Transverse colon (tissue), 4 donors: Measurements from ENCODE around the gene PRPF39.

Experiments
- EP300 ChIP-seq: sonication (generic); formaldehyde crosslinking; IDR thresholded peaks from one replicate; pipeline ENCODE4 v1.6.1; 2017; ENCODE audit warnings: antibody characterized with exemption, low read depth
- POLR2A ChIP-seq: fragments of 450-650 bp; IDR thresholded peaks from one replicate; pipeline ENCODE4 v1.6.1; 2016; ENCODE audit warnings: antibody characterized with exemption, mild to moderate bottlenecking, moderate library complexity
- POLR2AphosphoS5 ChIP-seq, 3 donors: sonication (generic); formaldehyde crosslinking; IDR thresholded peaks; one replicate each; pipeline ENCODE4 v1.6.1; 2016; ENCODE audit warnings: antibody characterized with exemption in 3 of 3
- TF ChIP-seq, protein P1 (sequence below), 5 experiments: fragments of 200-600 bp in 3 of 5; fragments of 450-650 bp in 2 of 5; sonication (generic) in 3 of 5; IDR thresholded peaks; 1 replicate in 2 of 5; 2 replicates in 3 of 5; pipeline ENCODE4 v1.5.1; 2016 to 2017; ENCODE audit warnings: antibody characterized with exemption in 5 of 5, inconsistent platforms in 3 of 5, mild to moderate bottlenecking in 2 of 5, moderate library complexity in 1 of 5

DNA sequence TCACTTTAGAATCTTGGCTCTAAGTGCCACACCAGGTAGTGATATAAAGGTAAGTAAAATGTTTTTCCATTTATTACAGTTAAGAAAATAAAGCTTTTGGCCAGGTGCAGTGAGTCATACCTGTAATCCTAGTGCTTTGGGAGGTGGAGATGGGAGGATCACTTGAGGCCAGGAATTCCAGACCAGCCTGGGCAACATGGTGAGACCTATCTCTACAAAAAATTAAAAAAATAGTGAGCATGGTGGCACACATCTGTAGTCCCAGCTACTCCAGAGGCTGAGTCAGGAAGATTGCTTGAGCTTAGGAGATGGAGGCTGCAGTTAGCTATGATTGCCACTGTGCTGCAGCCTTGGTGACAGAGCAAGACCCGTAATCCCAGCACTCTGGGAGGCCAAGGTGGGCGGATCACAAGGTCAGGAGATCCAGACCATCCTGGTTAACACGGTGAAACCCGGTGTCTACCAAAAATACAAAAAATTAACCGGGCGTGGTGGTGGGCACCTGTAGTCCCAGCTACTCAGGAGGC lies 56.8 kb downstream of the PRPF39 start:
- TF ChIP-seq, protein P1, sequence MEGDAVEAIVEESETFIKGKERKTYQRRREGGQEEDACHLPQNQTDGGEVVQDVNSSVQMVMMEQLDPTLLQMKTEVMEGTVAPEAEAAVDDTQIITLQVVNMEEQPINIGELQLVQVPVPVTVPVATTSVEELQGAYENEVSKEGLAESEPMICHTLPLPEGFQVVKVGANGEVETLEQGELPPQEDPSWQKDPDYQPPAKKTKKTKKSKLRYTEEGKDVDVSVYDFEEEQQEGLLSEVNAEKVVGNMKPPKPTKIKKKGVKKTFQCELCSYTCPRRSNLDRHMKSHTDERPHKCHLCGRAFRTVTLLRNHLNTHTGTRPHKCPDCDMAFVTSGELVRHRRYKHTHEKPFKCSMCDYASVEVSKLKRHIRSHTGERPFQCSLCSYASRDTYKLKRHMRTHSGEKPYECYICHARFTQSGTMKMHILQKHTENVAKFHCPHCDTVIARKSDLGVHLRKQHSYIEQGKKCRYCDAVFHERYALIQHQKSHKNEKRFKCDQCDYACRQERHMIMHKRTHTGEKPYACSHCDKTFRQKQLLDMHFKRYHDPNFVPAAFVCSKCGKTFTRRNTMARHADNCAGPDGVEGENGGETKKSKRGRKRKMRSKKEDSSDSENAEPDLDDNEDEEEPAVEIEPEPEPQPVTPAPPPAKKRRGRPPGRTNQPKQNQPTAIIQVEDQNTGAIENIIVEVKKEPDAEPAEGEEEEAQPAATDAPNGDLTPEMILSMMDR (IDR thresholded peaks at IDR 0.05): no peak
- TF ChIP-seq EP300 (no peak), POLR2AphosphoS5 (IDR thresholded peaks at IDR 0.05) (no peak), POLR2A (no peak)
